ENCODE measurements around the gene IGFBP7. TPM values are rescaled to one million over a fixed set of nuclear protein-coding genes. Genes with fewer than 3 reads are reported as not detected.

IGFBP7 gene
- total and polyA plus RNA-seq, 10 of the 15 experiments (the other 5 are each of a cell fraction or from before 2014, with no cell fraction given): 0.69 to 1.9 (median 1.4) TPM; not detected in 5

GRCh38 chr4:56999751-57000150 lies 110.4 kb downstream of the IGFBP7 start (continued):
- TF ChIP-seq RELB (IDR thresholded peaks at IDR 0.05; ENCODE audit: low read depth) (no peak), POLR2AphosphoS2 (IDR thresholded peaks at IDR 0.05; ENCODE audit: low read depth, low read length) (no peak), SUZ12 (IDR thresholded peaks at IDR 0.05; ENCODE audit: unreplicated experiment) (no peak), ETV6 (conservative IDR thresholded peaks at IDR 0.05 in 1 of 2, IDR thresholded peaks at IDR 0.05 in 1 of 2; ENCODE audit: borderline replicate concordance in 1 of 2, low read depth in 1 of 2) (no peak), CEBPB (IDR thresholded peaks at IDR 0.05; ENCODE audit: borderline replicate concordance in 1 of 2, low read depth in 2 of 2, low read length in 2 of 2) (no peak), CBFB (IDR thresholded peaks at IDR 0.05; ENCODE audit: low read depth) (no peak), ATF7 (IDR thresholded peaks at IDR 0.05; ENCODE audit: low read depth) (no peak)

GRCh38 chr4:56995525-56995924 lies 114.7 kb downstream of the IGFBP7 start:
- no peak overlapping the region for H3K27ac ChIP-seq (ENCODE audit: control insufficient read depth, insufficient read depth)
- TF ChIP-seq CBX5 (IDR thresholded peaks at IDR 0.05; ENCODE audit: low read depth): no peak
- TF ChIP-seq NR2C2 (IDR thresholded peaks at IDR 0.05; ENCODE audit: borderline replicate concordance, control insufficient read depth, insufficient read length, low read depth): no peak
- no peak for TF ChIP-seq PAX8 (IDR thresholded peaks at IDR 0.05)
- TF ChIP-seq FOXM1 (IDR thresholded peaks at IDR 0.05; ENCODE audit: low read depth, low read length): no peak
- no peak for TF ChIP-seq E4F1 (IDR thresholded peaks at IDR 0.05; ENCODE audit: borderline replicate concordance, partially characterized antibody)
- TF ChIP-seq SUPT20H (IDR thresholded peaks at IDR 0.05; ENCODE audit: borderline replicate concordance, control insufficient read depth, low read depth, low read length): no peak
- TF ChIP-seq POLR2AphosphoS5 (IDR thresholded peaks at IDR 0.05; ENCODE audit: low read length): no peak
- TF ChIP-seq KDM1A (IDR thresholded peaks at IDR 0.05; ENCODE audit: borderline replicate concordance): no peak
- TF ChIP-seq USF1 (IDR thresholded peaks at IDR 0.05; ENCODE audit: borderline replicate concordance, extremely low read length, insufficient read depth, low read depth, low read length): no peak
- H3K4me1 ChIP-seq (ENCODE audit: control insufficient read depth, insufficient read depth, low read length): no peaks in the 10 kb centered on the region
- TSS peak; percentile 22 for BruUV-seq (replicated peaks)
- CTCF ChIA-PET: no interaction called here
- no peaks in the 10 kb centered on the region for H3K9me3 ChIP-seq (replicated peaks; ENCODE audit: control insufficient read depth, insufficient read depth, low read length)
- no peak for ATAC-seq
- H3K4me2 ChIP-seq (ENCODE audit: control insufficient read depth, insufficient read depth): no peak overlapping the region
- in situ Hi-C loops (cut with MboI): no loop called here
- POLR2A ChIA-PET: no interaction called here
- 98% methylated on average over 7 of the region's 7 CpGs for WGBS (ENCODE audit: insufficient coverage, insufficient replicate concordance, low lambda C conversion rate, missing lambda C conversion rate)
- SMC1A ChIA-PET (ENCODE audit: uncharacterized antibody, unreplicated experiment): interaction anchor here (0.6 kb wide), 1 partner anchor 12 kb away, joined by 4 read pairs; no protein-coding TSS in a partner anchor
- H3K36me3 ChIP-seq (ENCODE audit: control insufficient read depth in 2 of 2, insufficient read depth in 2 of 2, low read length in 1 of 2): peaks cover 12 to 26% of the 10 kb centered on the region in 2 experiments
- no peak for FAIRE-seq
- H2AFZ ChIP-seq (ENCODE audit: control insufficient read depth, low read depth, low read length): no peak overlapping the region
- H4K20me1 ChIP-seq (ENCODE audit: control insufficient read depth, insufficient read depth): no peaks in the 10 kb centered on the region
- no peak overlapping the region for H3K4me3 ChIP-seq
- DNase-seq (ENCODE audit: low read depth, low spot score): no peak
- intact Hi-C loops (cut with micrococcal nuclease; ENCODE audit: unreplicated experiment): no loop called here
- RAD21 ChIA-PET (ENCODE audit: unreplicated experiment): no interaction called here
- no peak overlapping the region for H3K9ac ChIP-seq (ENCODE audit: control insufficient read depth, insufficient read depth, low read length)
- no peaks in the 10 kb centered on the region; the same call in none of the 2 replicates for H3K79me2 ChIP-seq (ENCODE audit: control insufficient read depth, insufficient read depth, low read length)
- no peaks in the 10 kb centered on the region for H3K27me3 ChIP-seq (replicated peaks in 1 of 2; ENCODE audit: control insufficient read depth in 2 of 2, insufficient read depth in 2 of 2, low read length in 1 of 2)

Data from GM12878 (cell line).